HG03469 (cell line): ENCODE results near the gene ZFP62.

Source experiments
- ATAC-seq: cut with Tn5 transposase; IDR thresholded peaks from one replicate; pipeline ENCODE4 v1.9.1; 2021; ENCODE audit warnings: mild to moderate bottlenecking, moderate library complexity, moderate number of reproducible peaks; ENCODE audit not compliant: unreplicated experiment

Gene ZFP62

DNA sequence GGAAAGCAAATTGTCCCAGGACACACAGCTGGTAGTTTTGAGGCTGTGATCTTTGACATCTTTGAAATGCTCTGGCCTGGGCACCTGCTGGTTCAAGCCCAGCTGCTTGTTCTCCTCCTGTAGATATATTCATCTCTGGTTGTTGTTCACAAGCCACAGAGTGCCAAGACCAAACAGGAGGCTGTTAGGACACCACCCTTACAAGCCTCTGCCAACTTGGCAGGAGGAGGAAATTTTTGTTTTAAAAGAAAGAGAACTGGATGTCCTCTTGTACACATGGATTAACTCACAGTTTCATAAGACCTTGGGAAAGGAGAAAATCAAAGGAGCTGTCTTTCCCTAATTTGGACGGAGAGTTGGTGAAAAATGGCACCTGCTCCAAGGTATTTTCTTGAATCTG lies 8.5 kb upstream of the ZFP62 start:
- no peak for ATAC-seq

- no peak for ATAC-seq
Measured at GRCh38 chr5:180868960-180869359, 7.9 kb upstream of the ZFP62 start.

- ATAC-seq: no peak
Measured at GRCh38 chr5:180866985-180867384, 5.9 kb upstream of the ZFP62 start.

- no peak for ATAC-seq
Measured at GRCh38 chr5:180865981-180866695, 5.1 kb upstream of the ZFP62 start.

DNA sequence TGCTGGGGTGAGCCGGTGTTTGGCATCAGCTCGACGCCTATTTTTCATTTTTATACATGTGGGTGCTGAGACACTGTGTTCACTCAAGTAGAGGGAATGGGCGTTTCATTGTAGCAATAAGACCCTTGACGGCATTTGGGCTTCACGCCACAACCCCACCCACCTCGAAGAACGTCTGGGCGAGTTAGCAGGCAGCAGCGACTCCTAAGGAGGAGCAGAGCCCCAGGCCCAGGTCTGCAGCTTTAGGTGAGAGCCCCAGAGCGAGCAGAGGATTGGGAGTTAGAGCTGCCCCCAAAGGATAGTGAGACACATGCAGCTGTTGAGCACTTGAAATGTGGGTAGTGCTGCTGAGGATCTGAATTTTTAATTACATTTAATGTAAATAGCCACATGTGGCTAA lies 1.6 kb upstream of the ZFP62 start:
- ATAC-seq: no peak

DNA sequence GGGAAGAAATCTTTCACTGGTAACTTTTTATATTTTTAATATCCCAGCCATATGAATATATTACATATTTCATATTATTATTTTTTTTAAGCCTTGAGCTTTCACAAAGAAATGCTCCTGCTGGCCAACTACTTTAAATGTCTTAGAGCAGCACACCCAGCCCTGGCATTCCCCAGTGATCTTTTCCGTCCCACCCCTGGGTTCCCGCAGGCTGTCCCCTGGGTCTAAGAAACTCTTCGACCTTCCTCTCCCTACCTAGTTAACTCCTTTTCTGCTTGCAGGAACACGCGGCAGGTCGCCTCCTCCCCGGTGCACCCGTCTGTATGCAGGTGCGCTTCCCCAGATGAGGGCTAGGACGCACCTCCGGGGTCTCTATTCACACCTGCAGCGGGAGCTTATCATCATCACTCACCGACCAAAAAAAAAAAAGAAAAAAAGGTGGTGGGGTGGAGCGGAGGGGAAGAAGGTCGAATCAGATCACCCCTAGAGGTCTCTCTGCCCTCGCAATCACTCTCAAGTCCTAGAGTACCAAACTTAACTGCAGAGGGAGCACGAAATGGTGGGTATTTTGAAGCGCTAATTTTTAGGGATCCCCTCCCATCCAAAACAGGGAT lies 696 bp downstream of the ZFP62 start:
- ATAC-seq: peak; percentile 24

DNA sequence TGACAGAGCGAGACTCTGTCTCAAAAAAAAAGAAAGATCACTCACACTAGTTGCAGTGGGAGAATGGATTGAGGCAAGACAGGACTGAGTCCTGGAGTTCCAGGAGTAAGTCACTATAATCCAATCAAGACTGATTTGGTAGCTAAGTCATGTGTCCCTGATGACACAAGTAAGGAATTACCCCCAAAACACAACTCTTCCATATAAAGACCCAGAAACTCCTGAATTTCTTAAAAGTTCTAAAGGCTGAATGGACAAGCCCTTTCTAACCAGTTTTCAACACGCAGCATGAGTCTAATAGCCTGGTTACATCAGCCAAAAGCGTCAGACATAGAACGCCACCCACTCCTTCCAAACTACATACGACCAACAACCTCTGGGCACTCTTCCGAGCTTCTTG lies 2.5 kb downstream of the ZFP62 start:
- no peak for ATAC-seq

GRCh38 chr5:180853848-180854176 lies 7.3 kb downstream of the ZFP62 start:
- no peak for ATAC-seq

GRCh38 chr5:180853121-180853847 lies 7.8 kb downstream of the ZFP62 start:
- no peak for ATAC-seq

DNA sequence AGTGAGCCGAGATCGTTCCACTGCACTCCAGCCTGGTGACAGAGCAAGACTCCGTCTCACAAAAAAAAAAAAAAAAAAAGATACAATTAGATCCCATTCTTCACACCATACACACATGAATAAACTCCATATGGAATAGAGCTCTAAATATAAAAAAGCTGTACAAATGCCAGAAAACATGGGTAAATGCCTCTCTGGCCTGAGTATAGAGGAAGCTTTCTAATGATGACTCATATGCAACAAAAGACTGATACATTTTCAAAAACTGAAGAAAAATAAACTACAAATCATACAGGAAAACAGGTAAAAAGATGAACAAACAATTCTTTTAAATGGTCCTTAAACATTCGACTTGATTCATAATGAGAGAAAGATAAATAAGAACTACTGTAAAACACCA lies 8.6 kb downstream of the ZFP62 start:
- no peak for ATAC-seq

GRCh38 chr5:180850434-180851078 lies 10.5 kb downstream of the ZFP62 start:
- ATAC-seq: no peak

- ATAC-seq: no peak
Measured at GRCh38 chr5:180849827-180850226, 11.2 kb downstream of the ZFP62 start.

DNA sequence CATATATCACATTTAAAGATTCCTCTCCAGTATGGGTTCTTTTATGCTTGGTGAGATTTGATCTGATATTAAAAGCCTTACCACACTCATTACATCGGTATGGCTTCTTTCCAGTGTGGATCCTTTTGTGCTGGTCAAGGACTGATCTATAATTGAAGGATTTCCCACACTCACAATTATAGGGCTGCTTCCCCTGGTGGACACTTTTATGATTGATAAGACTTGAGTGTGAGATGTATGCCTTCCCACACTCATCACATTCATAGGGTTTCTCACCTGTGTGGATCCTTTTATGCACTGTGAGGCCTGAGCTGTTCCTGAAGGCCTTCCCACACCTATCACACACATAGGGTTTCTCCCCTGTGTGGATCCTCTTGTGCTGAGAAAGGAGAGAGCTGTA lies 12.2 kb downstream of the ZFP62 start:
- no peak for ATAC-seq

DNA sequence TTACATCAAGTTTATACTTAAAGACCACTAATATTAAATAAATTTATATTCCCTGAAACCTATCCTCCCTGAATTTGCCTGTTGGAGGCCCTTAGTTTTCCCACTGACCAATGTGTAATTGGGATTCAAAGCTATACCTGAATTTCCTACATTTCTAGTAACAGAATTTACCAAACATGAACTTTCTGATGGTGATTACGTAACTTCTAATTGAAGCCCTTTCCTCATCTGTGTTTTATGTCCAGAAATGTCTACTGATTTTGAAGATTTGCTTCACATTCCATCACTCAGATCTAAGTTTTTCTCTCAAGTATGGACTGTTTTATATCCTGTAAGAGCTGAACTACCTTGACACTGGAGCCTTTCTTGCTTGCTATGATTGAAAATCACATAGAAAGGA lies 12.8 kb downstream of the ZFP62 start:
- ATAC-seq: no peak

- no peak for ATAC-seq
Measured at GRCh38 chr5:180847026-180847425, 14.1 kb downstream of the ZFP62 start.

- no peak for ATAC-seq
Measured at GRCh38 chr5:180844858-180845257, 16.2 kb downstream of the ZFP62 start.

DNA sequence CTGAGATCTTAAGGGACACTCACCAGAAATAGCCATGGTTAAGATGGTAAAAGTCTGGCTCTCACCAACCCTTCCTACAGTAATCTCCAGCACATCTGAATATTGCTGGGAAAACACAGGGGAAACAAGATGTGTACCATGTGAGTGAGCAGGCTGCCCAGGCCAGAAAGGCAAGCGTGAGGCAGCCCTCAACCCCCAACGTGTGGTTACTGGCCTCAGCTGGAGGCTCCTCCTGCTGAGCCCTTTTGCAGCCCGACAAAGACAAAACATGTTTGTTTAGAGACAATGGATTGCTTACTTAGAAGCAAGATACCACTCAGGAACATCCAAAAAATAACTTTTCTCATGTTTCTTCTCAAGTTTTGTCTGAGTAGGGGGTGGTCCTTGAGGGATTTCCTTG lies 16.6 kb downstream of the ZFP62 start:
- no peak for ATAC-seq

DNA sequence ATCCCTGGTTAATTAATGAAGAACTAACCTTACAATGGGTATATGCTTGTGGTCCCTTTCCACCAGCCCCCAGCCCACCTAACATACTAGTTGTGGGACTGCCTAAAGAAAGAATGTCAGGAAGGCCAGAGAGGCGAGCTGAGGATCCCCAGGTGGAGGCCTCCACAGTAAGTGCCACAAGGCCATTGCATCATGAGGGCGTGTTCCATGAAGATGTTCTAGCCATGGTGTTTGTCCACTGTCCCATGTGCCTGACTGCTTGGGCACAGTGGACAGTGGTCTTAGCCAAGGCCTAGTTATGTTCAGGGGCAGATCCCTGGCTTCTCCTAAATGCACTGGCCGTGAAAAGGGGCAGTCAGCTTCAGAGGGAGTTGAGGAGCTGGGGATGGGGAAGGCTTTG lies 21.1 kb downstream of the ZFP62 start:
- ATAC-seq: no peak

- ATAC-seq: no peak
Measured at GRCh38 chr5:180839227-180839626, 21.8 kb downstream of the ZFP62 start.

- ATAC-seq: no peak
Measured at GRCh38 chr5:180837478-180837877, 23.6 kb downstream of the ZFP62 start.

DNA sequence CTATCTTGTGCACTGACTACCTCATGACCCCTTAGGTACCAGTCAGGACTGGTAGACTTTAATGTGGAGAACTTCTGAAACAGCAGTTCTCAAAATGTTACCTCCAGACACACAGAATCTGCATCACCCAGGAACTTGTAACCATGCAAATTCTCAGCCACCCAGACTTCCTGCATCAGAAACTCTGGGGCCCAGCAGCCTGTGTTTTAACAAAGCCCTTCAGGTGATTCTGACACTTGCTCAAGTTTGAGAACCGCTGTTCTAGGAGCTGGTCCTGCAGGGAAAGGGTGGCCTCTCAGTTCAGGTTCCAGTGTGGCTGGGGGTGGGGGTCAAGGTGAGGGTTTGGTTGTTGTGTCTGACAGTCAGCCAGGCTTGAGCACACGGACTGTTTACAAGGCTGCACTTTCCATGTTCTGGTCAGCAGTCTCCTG lies 28.4 kb downstream of the ZFP62 start:
- peak; percentile 56 for ATAC-seq
